Activated CD4-positive, alpha-beta T cell treated with anti-CD3 and anti-CD28 coated beads, Interleukin-2, amount 50 U/mL, for 16 hours (primary cell): ENCODE measurements around the gene SLC13A3.

Source experiments
- DNase-seq: peaks from one replicate; pipeline ENCODE4 v3.0.0-alpha.2; 2020

Gene SLC13A3

GRCh38 chr20:46602429-46602828 is 48.8 kb downstream of the SLC13A3 start:
- no peak for DNase-seq

DNA sequence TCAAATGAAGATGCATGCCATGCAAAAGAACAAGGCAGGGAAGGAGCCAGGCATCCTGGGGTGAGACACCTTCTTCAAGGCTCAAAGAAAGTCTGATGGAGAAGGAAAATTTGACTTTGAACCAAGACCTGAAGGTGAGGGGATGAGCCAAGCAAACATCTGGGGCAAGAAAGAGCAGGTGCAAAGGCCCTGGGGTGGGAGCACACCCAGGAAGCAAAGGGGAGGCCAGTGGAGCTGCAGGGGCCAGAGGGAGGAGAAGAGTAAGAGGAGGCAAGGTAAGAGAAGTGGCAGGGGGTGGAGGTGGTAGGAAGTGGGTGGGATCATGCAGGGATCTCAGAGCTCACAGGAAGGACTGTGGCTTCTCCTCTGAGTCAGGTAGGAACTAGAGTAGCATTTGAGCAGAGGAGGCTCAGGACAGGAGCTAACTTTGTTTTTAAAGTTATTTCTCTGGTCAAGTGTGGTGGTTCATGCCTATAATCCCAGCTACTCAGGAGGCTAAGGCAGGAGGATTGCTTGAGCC is 49.6 kb downstream of the SLC13A3 start:
- DNase-seq, result peak; percentile 3

DNA sequence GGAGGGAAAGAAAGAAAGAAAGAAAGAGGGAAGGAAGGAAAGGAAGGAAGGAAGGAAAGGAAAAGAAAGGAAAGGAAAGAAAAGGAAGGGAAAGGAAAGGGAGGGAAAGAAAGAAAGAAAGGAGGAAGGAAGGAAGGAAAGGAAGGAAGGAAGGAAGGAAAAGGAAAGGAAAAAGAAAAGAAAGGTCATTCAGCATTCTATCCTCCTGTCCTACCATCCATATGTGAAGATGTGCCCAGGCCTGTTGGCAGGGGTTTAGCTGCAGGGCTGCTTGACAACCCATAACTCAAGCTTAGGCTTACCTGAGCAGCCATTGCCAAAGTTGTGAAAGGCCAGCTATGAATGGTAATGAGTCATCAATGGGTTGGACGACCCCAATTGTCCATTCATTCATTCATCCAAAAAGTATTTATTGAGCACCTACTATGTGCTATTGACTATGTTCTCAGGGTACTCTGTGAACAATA is 50.9 kb downstream of the SLC13A3 start:
- no peak for DNase-seq

GRCh38 chr20:46599227-46599987 is 51.9 kb downstream of the SLC13A3 start:
- DNase-seq, result no peak

DNA sequence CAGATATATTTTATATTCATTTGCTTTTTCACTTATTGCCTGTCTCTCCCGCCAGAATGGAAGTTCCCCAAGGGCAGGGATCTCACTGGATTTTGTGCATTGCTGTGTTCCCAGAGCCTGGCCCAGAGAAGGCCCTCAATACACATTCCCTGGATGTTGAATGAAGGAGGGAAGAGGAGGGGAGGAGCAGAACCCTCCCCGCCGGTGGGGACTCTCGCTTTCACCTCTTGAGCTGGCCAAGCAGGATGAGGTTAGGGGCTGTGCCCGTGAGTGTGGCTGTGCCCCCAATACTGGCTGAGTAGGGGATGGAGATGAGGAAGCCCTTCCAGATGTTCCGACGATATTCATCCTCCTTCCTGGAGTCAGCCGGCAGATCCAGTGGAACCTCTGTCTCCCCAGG is 55.3 kb downstream of the SLC13A3 start:
- no peak for DNase-seq

DNA sequence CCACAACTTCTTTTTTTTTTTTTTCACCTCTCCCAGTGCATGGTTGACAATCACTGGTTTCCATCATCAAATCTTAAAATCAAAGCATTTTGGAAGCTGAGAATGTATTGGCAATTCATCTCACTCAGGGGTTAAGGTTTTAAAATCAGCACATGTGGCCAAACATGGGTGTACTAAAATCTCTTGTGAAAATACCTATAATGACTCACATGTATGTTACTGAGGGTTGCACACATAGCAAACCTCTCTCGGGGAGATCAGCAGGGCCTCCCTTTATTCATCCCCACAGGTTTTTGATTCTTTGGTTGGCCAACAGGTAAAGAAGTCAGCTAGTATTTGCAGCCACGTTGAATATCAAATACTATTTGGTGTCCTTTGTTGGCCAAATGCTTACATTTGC is 56.5 kb downstream of the SLC13A3 start:
- DNase-seq, result no peak

DNA sequence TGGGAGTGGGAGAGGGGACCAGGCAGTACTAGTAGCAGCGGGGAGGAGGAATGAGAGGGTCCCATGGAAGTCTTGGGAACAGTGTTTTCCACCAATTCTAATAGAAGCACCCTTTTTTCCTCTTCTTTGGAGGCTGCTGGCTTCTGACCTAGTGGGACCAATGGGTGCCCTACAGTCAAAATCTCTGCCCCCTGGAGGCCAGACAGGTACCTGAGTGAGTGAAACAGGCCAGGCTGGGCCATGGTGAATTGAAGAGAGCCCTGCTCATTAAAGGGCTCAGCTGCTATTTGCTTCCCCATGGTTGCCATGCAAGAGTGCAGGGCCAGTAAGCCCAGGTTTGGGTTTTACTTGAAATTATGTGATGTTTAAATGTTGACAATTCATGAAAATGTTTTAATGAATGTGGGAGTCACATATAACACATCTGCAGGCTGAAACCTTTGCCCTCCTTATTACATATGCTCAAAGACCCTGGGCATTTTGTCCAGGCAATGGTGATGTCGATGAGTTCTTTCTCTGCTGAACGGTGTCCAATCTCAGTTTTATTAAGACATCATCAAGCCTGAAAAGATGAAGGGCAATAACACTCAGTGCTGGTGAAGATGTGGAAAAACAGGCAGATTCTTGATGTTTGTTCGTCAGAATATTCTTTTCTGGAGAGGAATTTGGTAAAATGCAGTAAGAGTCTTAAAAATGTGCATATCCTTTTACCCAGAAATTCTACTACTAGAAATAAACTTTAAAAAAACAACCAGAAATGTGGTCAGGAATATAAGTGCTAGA is 58.5 kb downstream of the SLC13A3 start:
- peak; percentile 21 for DNase-seq

- no peak for DNase-seq
Measured at GRCh38 chr20:46590443-46590842, 60.8 kb downstream of the SLC13A3 start.

DNA sequence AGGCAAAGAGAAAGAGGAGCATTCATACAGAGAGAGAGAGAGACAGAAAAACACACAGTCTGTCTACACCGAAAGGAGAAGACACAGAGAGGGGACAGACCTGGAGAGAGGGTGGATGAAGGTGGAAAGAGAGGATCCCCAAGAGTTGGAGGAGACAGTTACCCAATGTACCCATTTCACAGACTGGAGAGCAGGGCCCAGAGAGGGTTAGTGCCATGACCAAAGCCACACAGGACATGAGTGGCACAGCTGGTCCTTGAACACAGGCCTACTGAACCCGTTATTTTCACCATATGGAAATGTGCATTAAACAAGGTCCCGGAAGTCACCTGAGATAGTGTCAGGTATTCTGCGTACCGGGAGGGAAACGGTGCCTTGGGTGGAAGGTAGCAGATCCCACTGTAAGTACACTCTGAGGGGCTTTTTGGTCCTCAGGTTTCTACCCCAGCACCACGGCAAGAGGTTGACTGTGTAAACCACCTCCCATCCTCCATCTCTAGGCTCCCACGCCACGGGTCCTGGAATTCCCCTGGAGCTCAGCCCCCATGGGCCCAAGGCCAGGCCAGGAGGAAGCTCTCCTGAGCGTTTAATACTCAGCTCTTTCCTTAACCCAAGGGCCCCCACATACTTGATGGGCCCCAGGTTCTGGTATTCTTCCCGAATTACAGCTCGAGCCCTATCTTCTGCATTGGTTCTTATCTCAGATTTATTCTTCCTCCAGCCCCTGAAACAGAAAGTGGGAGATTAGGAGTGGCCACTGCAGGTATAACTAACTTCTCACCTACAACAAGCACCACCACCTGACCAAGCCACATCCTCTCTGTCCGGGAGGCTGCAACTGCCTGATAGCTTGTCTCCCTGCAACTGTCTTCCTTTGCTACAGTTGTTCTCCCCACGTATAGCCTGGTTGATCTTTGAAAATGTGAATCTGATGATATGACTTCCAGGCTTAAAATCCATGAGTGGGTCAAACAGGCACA is 62.4 kb downstream of the SLC13A3 start:
- DNase-seq, result peak; percentile 2

DNA sequence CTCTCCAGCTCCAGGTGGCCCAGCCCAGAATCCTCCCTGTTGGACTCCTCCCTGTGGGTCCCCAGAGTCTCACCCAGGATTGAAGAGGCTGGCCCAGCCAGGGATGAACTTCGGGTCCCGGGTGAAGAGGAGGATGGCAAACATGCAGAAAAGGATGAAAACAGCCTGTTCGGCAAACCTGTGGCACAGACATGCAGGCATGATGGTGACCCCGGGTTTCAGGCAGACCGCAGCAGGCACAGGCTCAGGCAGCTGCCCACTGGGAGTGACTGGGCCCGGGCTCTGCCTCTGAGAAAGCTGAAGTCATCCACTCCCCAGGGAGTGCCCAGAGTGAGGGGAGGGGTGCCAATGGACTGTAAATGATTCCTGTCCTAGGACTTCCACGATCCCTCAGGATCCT is 63.3 kb downstream of the SLC13A3 start:
- no peak for DNase-seq

GRCh38 chr20:46586724-46587123 is 64.5 kb downstream of the SLC13A3 start:
- no peak for DNase-seq

DNA sequence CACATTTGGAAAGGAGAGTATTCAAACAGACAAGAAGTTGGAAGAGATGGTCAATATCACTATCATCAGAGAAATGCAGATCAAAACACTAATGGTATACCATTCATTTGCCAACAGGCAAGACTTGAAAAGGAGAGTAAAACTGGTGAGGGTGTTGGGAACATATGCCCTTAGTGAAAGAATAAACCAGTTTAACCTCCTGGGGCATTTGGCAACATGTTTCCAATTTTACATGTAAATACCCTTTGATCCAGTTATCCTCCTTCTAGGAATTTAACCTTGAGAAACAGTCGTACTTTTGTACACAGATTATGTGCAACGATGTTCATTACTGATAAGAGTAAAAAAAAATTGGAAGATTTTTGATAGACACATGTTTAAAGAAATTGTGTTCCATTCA is 66.8 kb downstream of the SLC13A3 start:
- no peak for DNase-seq

GRCh38 chr20:46583411-46584214 is 67.6 kb downstream of the SLC13A3 start:
- DNase-seq, result no peak

DNA sequence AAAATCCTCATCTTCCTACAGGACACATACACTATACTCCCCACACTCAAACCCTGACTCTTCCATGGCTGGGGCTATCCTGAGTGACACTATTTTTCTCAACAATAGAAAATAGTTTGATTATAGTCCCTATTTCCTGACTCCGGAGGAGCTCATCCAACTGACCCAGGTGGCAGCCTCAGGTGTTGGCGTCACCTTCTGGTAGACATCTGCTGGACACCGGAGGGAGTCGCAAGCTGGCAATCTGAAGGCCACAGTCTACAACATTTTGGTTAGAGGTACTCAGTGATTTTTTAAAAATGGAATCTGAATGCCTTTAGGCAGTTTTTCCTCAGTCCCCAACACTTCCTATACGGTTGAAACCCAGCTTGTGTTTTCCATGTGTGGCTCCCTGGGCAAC is 68.6 kb downstream of the SLC13A3 start:
- DNase-seq, result no peak

DNA sequence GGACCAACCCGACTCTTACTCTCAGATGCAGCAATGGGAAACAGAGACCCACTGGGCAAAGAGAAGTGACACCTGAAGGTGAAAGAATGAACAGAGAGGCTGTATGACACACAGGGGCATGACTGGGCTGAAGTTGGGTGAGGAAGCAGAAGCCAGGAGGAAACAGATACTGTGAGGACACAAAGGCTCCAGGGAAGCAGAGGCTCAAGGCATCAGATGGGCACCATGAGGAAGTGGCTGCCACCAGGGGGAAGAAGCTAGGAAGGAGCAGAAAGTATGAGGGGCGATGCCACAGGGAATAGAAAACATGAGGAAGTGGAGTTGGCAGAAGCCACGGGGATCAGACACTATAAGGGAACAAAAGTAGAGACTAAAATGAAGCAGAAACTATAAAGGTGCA is 69.9 kb downstream of the SLC13A3 start:
- DNase-seq, result no peak

DNA sequence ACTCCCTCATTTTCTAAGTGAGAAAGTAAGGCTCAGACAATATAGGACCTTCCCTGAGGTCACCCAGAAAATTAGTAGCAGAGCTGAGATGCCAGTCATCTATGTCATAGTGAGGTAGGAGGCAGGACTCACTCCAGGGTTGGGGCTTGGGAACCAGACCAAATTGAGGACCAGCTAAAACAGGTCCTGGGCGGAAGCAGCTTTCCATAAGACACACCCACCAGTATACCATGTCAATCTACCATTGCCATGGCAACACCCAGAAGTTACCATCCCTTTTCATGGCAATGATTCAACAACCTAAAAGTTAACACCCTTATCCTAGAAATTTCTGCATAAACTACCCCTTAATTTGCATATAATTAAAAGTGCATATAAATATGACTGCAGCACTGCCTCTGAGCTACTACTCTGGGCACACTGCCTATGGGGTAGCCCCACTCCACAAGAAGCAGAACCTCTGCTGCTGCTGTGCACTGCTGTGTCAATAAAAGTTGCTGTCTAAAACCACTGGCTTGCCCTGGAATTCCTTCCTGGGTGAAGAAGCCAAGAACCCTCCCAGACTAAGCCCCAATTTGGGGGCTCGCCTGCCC is 70.5 kb downstream of the SLC13A3 start:
- DNase-seq, result no peak

- no peak for DNase-seq
Measured at GRCh38 chr20:46578745-46579144, 72.5 kb downstream of the SLC13A3 start.

DNA sequence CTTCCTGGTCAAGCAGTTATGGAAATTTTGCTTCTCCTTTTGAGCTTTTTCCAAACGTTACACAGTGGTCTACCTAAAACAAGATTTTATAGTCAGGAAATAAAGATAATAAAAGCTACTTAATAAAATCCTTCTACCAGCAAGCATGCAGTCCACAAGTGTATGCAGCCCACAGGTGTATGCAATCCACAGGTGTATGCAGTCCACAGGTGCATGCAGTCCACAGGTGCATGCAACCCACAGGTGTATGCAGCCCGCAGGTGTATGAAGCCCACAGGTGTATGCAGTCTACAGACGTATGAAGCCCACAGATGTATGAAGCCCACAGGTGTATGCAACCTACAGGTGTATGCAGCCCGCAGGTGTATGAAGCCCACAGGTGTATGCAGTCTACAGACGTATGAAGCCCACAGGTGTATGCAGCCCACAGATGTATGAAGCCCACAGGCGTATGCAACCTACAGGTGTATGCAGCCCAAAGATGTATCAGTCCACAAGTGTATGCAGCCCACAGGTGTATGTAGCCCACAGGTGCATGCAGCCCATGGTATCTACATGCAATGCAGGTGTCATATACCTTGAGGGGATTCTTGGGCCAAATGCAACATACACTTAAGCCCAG is 74.4 kb downstream of the SLC13A3 start:
- DNase-seq, result no peak

GRCh38 chr20:46575937-46576461 is 75.3 kb downstream of the SLC13A3 start:
- no peak for DNase-seq

- DNase-seq, result no peak
Measured at GRCh38 chr20:46575394-46575793, 75.9 kb downstream of the SLC13A3 start.
